Prostate gland (tissue), 2 donors: ENCODE data around the gene SNAI3.

Experiments used
- POLR2A ChIP-seq: fragments of 450-650 bp; IDR thresholded peaks from one replicate; pipeline ENCODE4 v1.6.1; 2016; ENCODE audit warnings: antibody characterized with exemption, mild to moderate bottlenecking
- POLR2AphosphoS5 ChIP-seq: sonication (generic); formaldehyde crosslinking; IDR thresholded peaks from one replicate; pipeline ENCODE4 v1.6.1; 2017; ENCODE audit warnings: antibody characterized with exemption
- TF ChIP-seq, protein P1 (sequence below), 4 experiments: fragments of 200-600 bp in 2 of 4; fragments of 450-650 bp in 2 of 4; sonication (generic) in 2 of 4; IDR thresholded peaks; 1 replicate in 3 of 4; 2 replicates in 1 of 4; pipeline ENCODE4 v1.5.1; 2016 to 2019; ENCODE audit warnings: antibody characterized with exemption in 4 of 4, mild to moderate bottlenecking in 2 of 4, moderate library complexity in 2 of 4

- TF ChIP-seq POLR2AphosphoS5, result no peak
- TF ChIP-seq, protein P1, sequence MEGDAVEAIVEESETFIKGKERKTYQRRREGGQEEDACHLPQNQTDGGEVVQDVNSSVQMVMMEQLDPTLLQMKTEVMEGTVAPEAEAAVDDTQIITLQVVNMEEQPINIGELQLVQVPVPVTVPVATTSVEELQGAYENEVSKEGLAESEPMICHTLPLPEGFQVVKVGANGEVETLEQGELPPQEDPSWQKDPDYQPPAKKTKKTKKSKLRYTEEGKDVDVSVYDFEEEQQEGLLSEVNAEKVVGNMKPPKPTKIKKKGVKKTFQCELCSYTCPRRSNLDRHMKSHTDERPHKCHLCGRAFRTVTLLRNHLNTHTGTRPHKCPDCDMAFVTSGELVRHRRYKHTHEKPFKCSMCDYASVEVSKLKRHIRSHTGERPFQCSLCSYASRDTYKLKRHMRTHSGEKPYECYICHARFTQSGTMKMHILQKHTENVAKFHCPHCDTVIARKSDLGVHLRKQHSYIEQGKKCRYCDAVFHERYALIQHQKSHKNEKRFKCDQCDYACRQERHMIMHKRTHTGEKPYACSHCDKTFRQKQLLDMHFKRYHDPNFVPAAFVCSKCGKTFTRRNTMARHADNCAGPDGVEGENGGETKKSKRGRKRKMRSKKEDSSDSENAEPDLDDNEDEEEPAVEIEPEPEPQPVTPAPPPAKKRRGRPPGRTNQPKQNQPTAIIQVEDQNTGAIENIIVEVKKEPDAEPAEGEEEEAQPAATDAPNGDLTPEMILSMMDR (IDR thresholded peaks at IDR 0.05), result no peak
- TF ChIP-seq POLR2A, result no peak
Observed at GRCh38 chr16:88733630-88734360, 47.5 kb upstream of the SNAI3 start.
